HCT116 (cell line): ENCODE measurements around the gene TMOD4. TPM values are rescaled to one million over a fixed set of nuclear protein-coding genes. Genes with fewer than 3 reads are reported as not detected.
A peak's percentile ranks its signal among the peaks of the same experiment; 100 is the strongest.

Experiments used
- ATAC-seq: fragments of 200-7000 bp; cut with Tn5 transposase; 2 replicates; pipeline ENCODE4 v1.9.1; 2020; ENCODE audit warnings: mild to moderate bottlenecking, moderate library complexity
- BruUV-seq: library from RNA; stranded (reverse); fragments of 400-500 nt; replicated peaks from 2 replicates; lab custom pipeline; 2021; lab: Mats Ljungman, UMichigan
- CTCF ChIA-PET: fragments of 300-600 bp; sonication (Branson Sonifier 250); formaldehyde crosslinking; loops from one replicate; lab custom pipeline; 2021; ENCODE audit warnings: antibody characterized with exemption; lab: Charles Lee
- POLR2A ChIA-PET: fragments of 300-600, 350-600 bp; sonication (Branson Sonifier 250); formaldehyde crosslinking; loops from one replicate; lab custom pipeline; 2021; ENCODE audit warnings: antibody characterized with exemption; lab: Charles Lee
- RAD21 ChIA-PET, 2 experiments: fragments of 300-600 bp; sonication (Branson Sonifier 250); formaldehyde crosslinking; loops; one replicate each; lab custom pipeline; 2023; ENCODE audit warnings: low total read pairs in 2 of 2; ENCODE audit not compliant: uncharacterized antibody in 2 of 2, unreplicated experiment in 2 of 2, low non-redundant PET in 1 of 2; lab: Charles Lee
- DNase-seq: peaks from one replicate; pipeline ENCODE4 v3.0.0-alpha.2; 2010; ENCODE audit warnings: low read depth, low spot score
- H2AFZ ChIP-seq: fragments of 200-600 bp; shearing (Covaris generic), sonication (generic); 2 replicates; pipeline ENCODE4 v1.6.1; 2017; ENCODE audit warnings: low read depth, mixed run types, mixed read lengths, antibody characterized with exemption, low read length; ENCODE audit not compliant: poor library complexity, severe bottlenecking
- H3K27ac ChIP-seq: 2 replicates; pipeline ENCODE4 v1.5.1; 2012; ENCODE audit warnings: low read depth, low read length
- H3K27me3 ChIP-seq: fragments of 200-600 bp; sonication (generic); 2 replicates; pipeline ENCODE4 v1.6.1; 2016; ENCODE audit warnings: mixed run types, low read length, mixed read lengths; ENCODE audit not compliant: insufficient read depth
- H3K36me3 ChIP-seq, 2 experiments: fragments of 200-500 bp in 1 of 2; fragments of 200-600 bp in 1 of 2; sonication (Bioruptor generic) in 1 of 2; sonication (generic) in 1 of 2; 2 replicates each; pipeline versions ENCODE4 v1.5.1 to v1.6.1; 2014 to 2016; ENCODE audit warnings: low read length in 2 of 2, inconsistent platforms in 1 of 2, mixed read lengths in 1 of 2, mixed run types in 1 of 2; ENCODE audit not compliant: insufficient read depth in 2 of 2, control insufficient read depth in 1 of 2
- H3K4me1 ChIP-seq, 2 experiments: fragments of 200-600 bp in 1 of 2; sonication (generic) in 1 of 2; 2 replicates each; pipeline versions ENCODE4 v1.5.1 to v1.6.1; 2012 to 2017; ENCODE audit warnings: low read length in 2 of 2, inconsistent platforms in 1 of 2, mild to moderate bottlenecking in 1 of 2, mixed read lengths in 1 of 2, mixed run types in 1 of 2, moderate library complexity in 1 of 2; ENCODE audit not compliant: insufficient read depth in 2 of 2, control insufficient read depth in 1 of 2
- H3K4me2 ChIP-seq: fragments of 200-600 bp; sonication (generic); 2 replicates; pipeline ENCODE4 v1.6.1; 2017; ENCODE audit warnings: mixed run types, low read length, mixed read lengths
- H3K4me3 ChIP-seq, 2 experiments: fragments of 200-600 bp in 1 of 2; sonication (generic) in 1 of 2; replicated peaks in 1 of 2; 2 replicates each; pipeline ENCODE4 v1.5.1; 2011 to 2016; ENCODE audit warnings: low read length in 2 of 2, control low read depth in 1 of 2, low read depth in 1 of 2, mild to moderate bottlenecking in 1 of 2, mixed read lengths in 1 of 2, mixed run types in 1 of 2
- H3K79me2 ChIP-seq: fragments of 200-600 bp; sonication (generic); 2 replicates; pipeline ENCODE4 v1.6.1; 2017; ENCODE audit warnings: mild to moderate bottlenecking, mixed run types, low read length, moderate library complexity, mixed read lengths; ENCODE audit not compliant: insufficient read depth
- H3K9ac ChIP-seq: fragments of 200-600 bp; sonication (generic); 2 replicates; pipeline ENCODE4 v1.6.1; 2016; ENCODE audit warnings: low read length, mixed read lengths
- H3K9me2 ChIP-seq: fragments of 200-600 bp; sonication (generic), shearing (Covaris generic); 2 replicates; pipeline ENCODE4 v1.6.1; 2017; ENCODE audit warnings: mixed run types, mild to moderate bottlenecking, moderate library complexity; ENCODE audit not compliant: insufficient read depth
- H3K9me3 ChIP-seq, 2 experiments: fragments of 200-500 bp in 1 of 2; fragments of 200-600 bp in 1 of 2; sonication (Bioruptor generic) in 1 of 2; sonication (generic) in 1 of 2; 2 replicates each; pipeline ENCODE4 v1.6.1; 2014 to 2017; ENCODE audit warnings: low read length in 2 of 2, mixed read lengths in 2 of 2, inconsistent platforms in 1 of 2, low read depth in 1 of 2, mild to moderate bottlenecking in 1 of 2, mixed run types in 1 of 2, moderate library complexity in 1 of 2; ENCODE audit not compliant: control insufficient read depth in 1 of 2, insufficient read depth in 1 of 2
- H4K20me1 ChIP-seq: fragments of 200-600 bp; sonication (generic), shearing (Covaris generic); 2 replicates; pipeline ENCODE4 v1.6.1; 2017; ENCODE audit warnings: mixed run types, mild to moderate bottlenecking, moderate library complexity; ENCODE audit not compliant: insufficient read depth
- CBX3 ChIP-seq: IDR thresholded peaks from 2 replicates; pipeline ENCODE4 v1.6.1; 2012; ENCODE audit warnings: low read depth
- CEBPB ChIP-seq: IDR thresholded peaks from 2 replicates; pipeline ENCODE4 v1.6.1; 2012; ENCODE audit warnings: low read depth
- EGR1 ChIP-seq: IDR thresholded peaks from 2 replicates; pipeline ENCODE4 v1.6.1; 2012; ENCODE audit warnings: low read depth
- ELF1 ChIP-seq: IDR thresholded peaks from 2 replicates; pipeline ENCODE4 v1.6.1; 2012; ENCODE audit warnings: low read depth, borderline replicate concordance
- EZH2 ChIP-seq: fragments of 200-600 bp; sonication (generic); IDR thresholded peaks from 2 replicates; pipeline ENCODE4 v1.6.1; 2017; ENCODE audit warnings: antibody characterized with exemption, mixed run types
- EZH2phosphoT487 ChIP-seq: fragments of 200-600 bp; IDR thresholded peaks from 2 replicates; pipeline ENCODE4 v1.6.1; 2018; ENCODE audit warnings: antibody characterized with exemption, borderline replicate concordance
- JUND ChIP-seq: IDR thresholded peaks from 2 replicates; pipeline ENCODE4 v1.6.1; 2012
- POLR2A ChIP-seq: IDR thresholded peaks from 2 replicates; pipeline ENCODE4 v1.7.0; 2011; ENCODE audit warnings: borderline replicate concordance; ENCODE audit not compliant: insufficient read depth, insufficient read length; ENCODE audit errors: extremely low read depth
- RAD21 ChIP-seq: IDR thresholded peaks from 2 replicates; pipeline ENCODE4 v1.6.1; 2012; ENCODE audit warnings: low read depth, mild to moderate bottlenecking
- SP1 ChIP-seq: IDR thresholded peaks from 2 replicates; pipeline ENCODE4 v1.6.1; 2012; ENCODE audit warnings: low read depth
- TCF7L2 ChIP-seq: IDR thresholded peaks from 2 replicates; pipeline ENCODE4 v1.7.0; 2011; ENCODE audit warnings: borderline replicate concordance, inconsistent platforms; ENCODE audit not compliant: insufficient read depth, insufficient read length; ENCODE audit errors: extremely low read depth
- YY1 ChIP-seq: IDR thresholded peaks from 2 replicates; pipeline ENCODE4 v1.6.1; 2011; ENCODE audit warnings: low read length, low read depth, moderate library complexity, mild to moderate bottlenecking; ENCODE audit not compliant: insufficient replicate concordance; ENCODE audit errors: extremely low read depth
- ZFX ChIP-seq: fragments of 450-650 bp; IDR thresholded peaks from 2 replicates; pipeline ENCODE4 v1.6.1; 2017
- ZNF274 ChIP-seq: fragments of 200-500 bp; sonication (Bioruptor generic); IDR thresholded peaks from 2 replicates; pipeline ENCODE4 v1.6.1; 2014; ENCODE audit warnings: mild to moderate bottlenecking, low read depth, low read length, inconsistent platforms
- intact Hi-C: fragments of 100-400 bp; cut with micrococcal nuclease; formaldehyde crosslinking; loops from 2 replicates; pipeline ENCODE4 v1.10.0; 2022
- total RNA-seq: library from RNA; stranded (reverse); gene quantifications from one replicate; pipeline ENCODE4 v1.2.1, GENCODE V29; 2021; ENCODE audit not compliant: unreplicated experiment
- TF ChIP-seq, protein P1 (sequence below): IDR thresholded peaks from 2 replicates; pipeline ENCODE4 v1.6.1; 2012
- TF ChIP-seq, protein P2 (sequence below), 3 experiments: fragments of 200-600 bp in 1 of 3; sonication (generic) in 1 of 3; IDR thresholded peaks in 2 of 3; conservative IDR thresholded peaks in 1 of 3; 2 replicates each; pipeline ENCODE4 v1.5.1; 2012 to 2017; ENCODE audit warnings: low read depth in 2 of 3, low read length in 2 of 3, antibody characterized with exemption in 1 of 3, borderline replicate concordance in 1 of 3, control low read depth in 1 of 3, mild to moderate bottlenecking in 1 of 3, mixed read lengths in 1 of 3, mixed run types in 1 of 3, moderate library complexity in 1 of 3; ENCODE audit not compliant: insufficient read depth in 1 of 3
- TF ChIP-seq, protein P3 (sequence below): IDR thresholded peaks from 2 replicates; pipeline ENCODE4 v1.6.1; 2012

TMOD4 gene
- total RNA-seq, 1 experiment from 2014 or later: 1.8 TPM

DNA sequence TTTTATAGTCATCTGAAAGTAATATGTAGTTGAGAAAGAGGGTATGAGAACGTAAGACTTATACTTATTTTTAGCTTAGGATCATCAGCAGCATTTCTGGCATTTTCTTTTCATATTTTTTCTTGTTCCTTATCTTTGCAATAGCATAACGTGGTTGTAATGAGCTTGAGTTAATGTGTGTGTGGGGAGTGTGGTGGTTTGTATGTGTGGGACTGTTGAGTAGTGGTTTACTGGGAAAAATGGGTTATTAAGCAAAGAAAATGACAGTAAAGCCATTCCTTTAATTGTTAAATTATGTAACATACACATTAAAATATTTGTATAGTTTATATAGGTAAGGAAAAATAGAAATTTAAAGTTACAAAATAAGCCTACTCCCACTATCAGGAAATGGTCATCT is 37.8 kb upstream of the TMOD4 start:
- Histone ChIP-seq H3K36me3 (peaks cover 0 to 3% of the 10 kb centered on the region in 2 experiments; a peak in 2 of 4 replicates), H3K79me2 (peaks cover 97% of the 10 kb centered on the region), H3K9me2 (no peaks in the 10 kb centered on the region), H3K27me3 (no peaks in the 10 kb centered on the region), H3K4me1 (no peaks in the 10 kb centered on the region), H3K9me3 (no peaks in the 10 kb centered on the region), H2AFZ (no peak overlapping the region), H3K4me2 (no peak overlapping the region), H3K27ac (no peak overlapping the region), H4K20me1 (peaks cover 7% of the 10 kb centered on the region), H3K9ac (no peak overlapping the region), H3K4me3 (no peak overlapping the region)
- DNase-seq (no peak), ATAC-seq (no peak)
- CTCF ChIA-PET: no interaction called here
- BruUV-seq: TSS peak; percentile 5
- intact Hi-C loops: no loop called here
- POLR2A ChIA-PET: no interaction called here
- RAD21 ChIA-PET: no interaction called here
- no peak for TF ChIP-seq POLR2A
- TF ChIP-seq, protein P1, sequence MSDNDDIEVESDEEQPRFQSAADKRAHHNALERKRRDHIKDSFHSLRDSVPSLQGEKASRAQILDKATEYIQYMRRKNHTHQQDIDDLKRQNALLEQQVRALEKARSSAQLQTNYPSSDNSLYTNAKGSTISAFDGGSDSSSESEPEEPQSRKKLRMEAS: no peak
- no peak for TF ChIP-seq ELF1
- TF ChIP-seq, protein P2, sequence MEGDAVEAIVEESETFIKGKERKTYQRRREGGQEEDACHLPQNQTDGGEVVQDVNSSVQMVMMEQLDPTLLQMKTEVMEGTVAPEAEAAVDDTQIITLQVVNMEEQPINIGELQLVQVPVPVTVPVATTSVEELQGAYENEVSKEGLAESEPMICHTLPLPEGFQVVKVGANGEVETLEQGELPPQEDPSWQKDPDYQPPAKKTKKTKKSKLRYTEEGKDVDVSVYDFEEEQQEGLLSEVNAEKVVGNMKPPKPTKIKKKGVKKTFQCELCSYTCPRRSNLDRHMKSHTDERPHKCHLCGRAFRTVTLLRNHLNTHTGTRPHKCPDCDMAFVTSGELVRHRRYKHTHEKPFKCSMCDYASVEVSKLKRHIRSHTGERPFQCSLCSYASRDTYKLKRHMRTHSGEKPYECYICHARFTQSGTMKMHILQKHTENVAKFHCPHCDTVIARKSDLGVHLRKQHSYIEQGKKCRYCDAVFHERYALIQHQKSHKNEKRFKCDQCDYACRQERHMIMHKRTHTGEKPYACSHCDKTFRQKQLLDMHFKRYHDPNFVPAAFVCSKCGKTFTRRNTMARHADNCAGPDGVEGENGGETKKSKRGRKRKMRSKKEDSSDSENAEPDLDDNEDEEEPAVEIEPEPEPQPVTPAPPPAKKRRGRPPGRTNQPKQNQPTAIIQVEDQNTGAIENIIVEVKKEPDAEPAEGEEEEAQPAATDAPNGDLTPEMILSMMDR (IDR thresholded peaks at IDR 0.05 in 2 of 3, conservative IDR thresholded peaks at IDR 0.05 in 1 of 3; ENCODE audit: borderline replicate concordance in 1 of 3, insufficient read depth in 1 of 3, low read depth in 2 of 3, low read length in 2 of 3): no peak
- TF ChIP-seq JUND: no peak
- TF ChIP-seq EGR1: no peak
- TF ChIP-seq CEBPB: no peak
- no peak for TF ChIP-seq SP1
- TF ChIP-seq EZH2phosphoT487: no peak
- no peak for TF ChIP-seq ZNF274
- TF ChIP-seq EZH2: no peak
- TF ChIP-seq YY1: no peak
- TF ChIP-seq ZFX: no peak
- TF ChIP-seq, protein P3, sequence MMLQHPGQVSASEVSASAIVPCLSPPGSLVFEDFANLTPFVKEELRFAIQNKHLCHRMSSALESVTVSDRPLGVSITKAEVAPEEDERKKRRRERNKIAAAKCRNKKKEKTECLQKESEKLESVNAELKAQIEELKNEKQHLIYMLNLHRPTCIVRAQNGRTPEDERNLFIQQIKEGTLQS: no peak
- TF ChIP-seq CBX3: no peak
- TF ChIP-seq TCF7L2: no peak
- TF ChIP-seq RAD21: no peak
